ENCODE data around the gene CEACAM18.
A peak's percentile ranks its signal among the peaks of the same experiment; 100 is the strongest.
"Not testable (repeated sequence)": the region's sequence is repeated elsewhere in the genome, so short reads cannot be mapped to it uniquely, and the experiment has no call there.

CEACAM18 gene

GRCh38 chr19:51493776-51494175, 15.4 kb downstream of the CEACAM18 start:
- DNase-seq (ENCODE audit: low spot score), result no peak

GRCh38 chr19:51497666-51498065, 19.3 kb downstream of the CEACAM18 start:
- DNase-seq (ENCODE audit: low spot score), result no peak

GRCh38 chr19:51500931-51501330, 22.6 kb downstream of the CEACAM18 start:
- not testable (repeated sequence) for DNase-seq (ENCODE audit: low spot score)

- DNase-seq (ENCODE audit: low spot score), result no peak
Observed at GRCh38 chr19:51501594-51502263, 23.4 kb downstream of the CEACAM18 start, which contains the start of gene SIGLEC12. Gene SIGLEC12, minus strand, starts transcription at chr19:51501800. Its CDS starts 67 bp downstream, at chr19:51501733.

GRCh38 chr19:51503286-51503817, 25.0 kb downstream of the CEACAM18 start:
- DNase-seq (ENCODE audit: low spot score), result no peak

- no peak for DNase-seq (ENCODE audit: low spot score)
Observed at GRCh38 chr19:51503896-51504295, 25.6 kb downstream of the CEACAM18 start.

GRCh38 chr19:51505904-51506303, 27.6 kb downstream of the CEACAM18 start:
- DNase-seq (ENCODE audit: low spot score), result no peak

- no peak for DNase-seq (ENCODE audit: low spot score)
Observed at GRCh38 chr19:51507192-51507591, 28.9 kb downstream of the CEACAM18 start.

GRCh38 chr19:51507640-51508058, 29.3 kb downstream of the CEACAM18 start:
- no peak for DNase-seq (ENCODE audit: low spot score)

GRCh38 chr19:51508059-51508733, 29.9 kb downstream of the CEACAM18 start:
- DNase-seq (ENCODE audit: low spot score), result peak; percentile 41

- DNase-seq (ENCODE audit: low spot score), result no peak
Observed at GRCh38 chr19:51509823-51510660, 31.7 kb downstream of the CEACAM18 start.

GRCh38 chr19:51511353-51511752, 33.0 kb downstream of the CEACAM18 start:
- peak; percentile 38 for DNase-seq (ENCODE audit: low spot score)

- DNase-seq (ENCODE audit: low spot score), result no peak
Observed at GRCh38 chr19:51513968-51514367, 35.6 kb downstream of the CEACAM18 start.

GRCh38 chr19:51514866-51515481, 36.6 kb downstream of the CEACAM18 start:
- DNase-seq (ENCODE audit: low spot score), result peak; percentile 84

GRCh38 chr19:51520728-51521127, 42.4 kb downstream of the CEACAM18 start:
- no peak for DNase-seq (ENCODE audit: low spot score)

GRCh38 chr19:51521357-51521756, 43.0 kb downstream of the CEACAM18 start:
- DNase-seq (ENCODE audit: low spot score), result no peak

GRCh38 chr19:51521781-51522180, 43.4 kb downstream of the CEACAM18 start:
- no peak for DNase-seq (ENCODE audit: low spot score)

- DNase-seq (ENCODE audit: low spot score), result peak; percentile 60
Observed at GRCh38 chr19:51524666-51525264, 46.4 kb downstream of the CEACAM18 start.

- DNase-seq (ENCODE audit: low spot score), result no peak
Observed at GRCh38 chr19:51525651-51526050, 47.3 kb downstream of the CEACAM18 start.

GRCh38 chr19:51529301-51529700, 51.0 kb downstream of the CEACAM18 start:
- DNase-seq (ENCODE audit: low spot score), result no peak

- no peak for DNase-seq (ENCODE audit: low spot score)
Observed at GRCh38 chr19:51530616-51531015, 52.3 kb downstream of the CEACAM18 start.
